Activated CD4-positive, alpha-beta T cell treated with anti-CD3 and anti-CD28 coated beads, Interleukin-2, amount 10 ng/mL, durations not matched to agents 24 days and 14 days (primary cell): ENCODE data around the gene AIFM3. TPM values are rescaled to one million over a fixed set of nuclear protein-coding genes. Genes with fewer than 3 reads are reported as not detected.
"Not testable (repeated sequence)": the region's sequence is repeated elsewhere in the genome, so short reads cannot be mapped to it uniquely, and the experiment has no call there.

ENCODE experiments used
- DNase-seq: peaks from one replicate; pipeline ENCODE4 v3.0.0; 2022
- H3K27ac Mint-ChIP-seq: one replicate; pipeline ENCODE4 v1.8.0; 2022; ENCODE audit warnings: mild to moderate bottlenecking, mixed read lengths
- H3K27me3 Mint-ChIP-seq: one replicate; pipeline ENCODE4 v1.8.0; 2022; ENCODE audit warnings: mixed read lengths
- H3K36me3 Mint-ChIP-seq: one replicate; pipeline ENCODE4 v1.8.0; 2022; ENCODE audit warnings: low read depth, mild to moderate bottlenecking, mixed read lengths
- H3K4me1 Mint-ChIP-seq: one replicate; pipeline ENCODE4 v1.8.0; 2021; ENCODE audit warnings: mixed read lengths
- H3K4me3 Mint-ChIP-seq: one replicate; pipeline ENCODE4 v1.8.0; 2022; ENCODE audit warnings: mild to moderate bottlenecking, moderate library complexity, mixed read lengths
- H3K9me3 Mint-ChIP-seq: one replicate; pipeline ENCODE4 v1.8.0; 2021; ENCODE audit warnings: mixed read lengths
- intact Hi-C: fragments of 100-400 bp; cut with micrococcal nuclease; formaldehyde crosslinking; loops from one replicate; pipeline ENCODE4 v1.15.1; 2023
- total RNA-seq: library from RNA; stranded (reverse); gene quantifications from 2 replicates; pipeline ENCODE4 v1.2.3, GENCODE V29; 2022

AIFM3 gene, protein sequence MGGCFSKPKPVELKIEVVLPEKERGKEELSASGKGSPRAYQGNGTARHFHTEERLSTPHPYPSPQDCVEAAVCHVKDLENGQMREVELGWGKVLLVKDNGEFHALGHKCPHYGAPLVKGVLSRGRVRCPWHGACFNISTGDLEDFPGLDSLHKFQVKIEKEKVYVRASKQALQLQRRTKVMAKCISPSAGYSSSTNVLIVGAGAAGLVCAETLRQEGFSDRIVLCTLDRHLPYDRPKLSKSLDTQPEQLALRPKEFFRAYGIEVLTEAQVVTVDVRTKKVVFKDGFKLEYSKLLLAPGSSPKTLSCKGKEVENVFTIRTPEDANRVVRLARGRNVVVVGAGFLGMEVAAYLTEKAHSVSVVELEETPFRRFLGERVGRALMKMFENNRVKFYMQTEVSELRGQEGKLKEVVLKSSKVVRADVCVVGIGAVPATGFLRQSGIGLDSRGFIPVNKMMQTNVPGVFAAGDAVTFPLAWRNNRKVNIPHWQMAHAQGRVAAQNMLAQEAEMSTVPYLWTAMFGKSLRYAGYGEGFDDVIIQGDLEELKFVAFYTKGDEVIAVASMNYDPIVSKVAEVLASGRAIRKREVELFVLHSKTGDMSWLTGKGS
- total RNA-seq, result 0.37 TPM in 1 of 2 replicates, not detected in the other

GRCh38 chr22:20966883-20967696, at the start of gene AIFM3:
Gene AIFM3, plus strand, starts transcription at chr22:20967255. Its CDS starts 690 bp downstream, at chr22:20967945.
- no peaks in the 10 kb centered on the region for H3K36me3 Mint-ChIP-seq

DNA sequence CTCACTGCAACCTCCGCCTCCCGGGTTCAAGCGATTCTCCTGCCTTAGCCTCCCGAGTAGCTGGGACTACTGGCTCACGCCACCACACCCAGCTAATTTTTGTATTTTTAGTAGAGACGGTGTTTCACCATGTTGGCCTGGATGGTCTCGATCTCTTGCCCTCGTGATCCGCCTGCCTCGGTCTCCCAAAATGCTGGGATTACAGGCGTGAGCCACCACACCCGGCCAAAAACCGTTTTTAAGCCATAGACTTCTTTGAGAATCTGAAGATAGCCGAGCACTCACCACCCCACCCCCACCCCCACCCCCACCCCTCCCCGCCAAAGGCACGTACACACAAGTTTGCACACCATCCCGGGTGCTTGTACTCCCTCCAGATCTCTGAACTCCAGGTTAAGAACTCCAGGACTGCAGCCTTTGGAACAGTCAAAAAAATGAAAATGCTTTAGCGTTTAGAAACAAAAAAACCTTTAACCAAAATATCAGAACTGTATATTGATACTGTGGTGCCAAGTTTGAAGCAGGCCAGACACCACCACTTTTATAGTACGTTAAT, 48.3 kb upstream of the AIFM3 start:
- H3K4me1 Mint-ChIP-seq, result peaks cover 32% of the 10 kb centered on the region
- H3K36me3 Mint-ChIP-seq, result peaks cover 29% of the 10 kb centered on the region
- no peaks in the 10 kb centered on the region for H3K27me3 Mint-ChIP-seq
- intact Hi-C loops, result loop anchor here (5.0 kb wide), 1 partner anchor 1486 kb away; the partner anchor contains the start of genes HIRA and MRPL40
- DNase-seq, result peak; percentile 57
- peak overlapping the region; percentile 94 for H3K4me3 Mint-ChIP-seq
- peak overlapping the region; percentile 90 for H3K27ac Mint-ChIP-seq
- H3K9me3 Mint-ChIP-seq, result no peaks in the 10 kb centered on the region

More at GRCh38 chr22:20966883-20967696, at the start of gene AIFM3:
- Mint-ChIP-seq H3K27me3 (peaks cover 21% of the 10 kb centered on the region), H3K9me3 (no peaks in the 10 kb centered on the region), H3K4me3 (no peak within 1 kb of the TSS), H3K4me1 (peaks cover 4% of the 10 kb centered on the region), H3K27ac (no peak within 1 kb of the TSS)
- no peak for DNase-seq
- intact Hi-C loops, result no loop called here

DNA sequence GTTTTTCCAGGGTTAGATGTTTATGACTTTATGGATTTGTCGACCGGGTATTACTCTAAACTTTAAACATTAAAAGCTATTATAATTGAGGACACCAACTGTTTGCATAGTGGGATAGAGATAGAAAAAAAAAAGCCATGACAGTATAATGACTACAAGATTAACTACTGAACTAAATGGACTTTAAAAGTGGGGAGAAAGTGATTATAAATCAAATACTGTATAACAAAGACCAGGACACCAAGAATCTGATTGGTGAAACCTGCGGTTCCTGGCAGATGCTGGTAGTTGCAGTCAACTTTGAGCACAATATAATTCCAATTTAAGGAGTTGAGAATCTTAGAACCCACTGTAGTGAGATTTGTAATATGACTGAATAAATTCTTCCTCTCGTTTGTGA, 47.3 kb upstream of the AIFM3 start:
- intact Hi-C loops, result loop anchor here (5.0 kb wide), 1 partner anchor 1487 kb away; the partner anchor contains the start of genes HIRA and MRPL40
- H3K4me3 Mint-ChIP-seq, result peak overlapping the region; percentile 94
- H3K9me3 Mint-ChIP-seq, result no peaks in the 10 kb centered on the region
- H3K27me3 Mint-ChIP-seq, result no peaks in the 10 kb centered on the region
- H3K4me1 Mint-ChIP-seq, result peaks cover 35% of the 10 kb centered on the region
- H3K36me3 Mint-ChIP-seq, result peaks cover 31% of the 10 kb centered on the region
- DNase-seq, result no peak
- peak overlapping the region; percentile 63 for H3K27ac Mint-ChIP-seq

DNA sequence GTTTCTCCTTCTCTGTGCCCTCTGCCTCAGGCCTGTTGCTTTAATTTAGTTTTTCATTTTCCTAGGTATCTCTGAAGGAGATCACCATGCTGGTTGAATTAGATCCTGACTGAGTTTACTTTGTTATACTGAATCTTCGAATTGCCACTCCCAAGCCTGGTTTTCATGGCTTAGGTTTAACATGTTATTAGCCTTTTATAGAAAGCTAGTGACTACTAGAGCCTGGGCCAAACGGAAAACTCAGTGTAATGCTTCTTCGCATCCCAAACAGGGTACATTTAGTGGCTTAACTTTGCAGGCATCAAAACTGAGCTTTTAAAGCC, 46.2 kb upstream of the AIFM3 start:
- Mint-ChIP-seq H3K27me3 (no peaks in the 10 kb centered on the region), H3K9me3 (no peaks in the 10 kb centered on the region), H3K36me3 (peaks cover 36% of the 10 kb centered on the region), H3K4me1 (peaks cover 40% of the 10 kb centered on the region), H3K27ac (peak overlapping the region; percentile 4), H3K4me3 (peak overlapping the region; percentile 94)
- intact Hi-C loops, result no loop called here
- DNase-seq, result no peak

DNA sequence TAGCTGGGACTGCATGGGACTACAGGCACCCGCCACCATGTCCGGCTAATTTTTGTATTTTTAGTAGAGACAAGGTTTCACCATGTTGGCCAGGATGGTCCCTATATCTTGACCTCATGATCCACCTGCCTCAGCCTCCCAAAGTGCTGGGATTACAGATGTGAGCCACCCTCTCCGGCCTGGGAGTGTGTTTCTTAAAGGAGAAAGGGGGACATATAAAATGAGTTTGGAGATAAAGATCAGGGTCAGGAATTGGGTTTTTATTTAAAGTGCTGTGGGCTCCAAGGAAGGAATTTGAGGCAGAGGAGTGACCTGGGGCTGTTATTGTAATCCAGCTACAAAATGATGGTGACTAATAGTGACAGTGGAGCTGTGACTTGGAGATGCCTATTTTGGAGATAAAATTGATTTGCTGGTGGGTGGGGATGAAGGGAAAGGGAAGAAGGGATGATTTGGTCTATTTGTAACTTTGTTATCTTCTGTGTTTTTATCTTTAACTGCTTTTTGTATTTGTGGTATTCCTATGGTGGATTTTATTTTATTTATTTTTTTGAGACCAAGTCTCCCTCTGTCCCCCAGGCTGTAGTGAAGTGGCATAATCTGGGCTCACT, 44.8 kb upstream of the AIFM3 start:
- Mint-ChIP-seq H3K9me3 (no peaks in the 10 kb centered on the region), H3K27me3 (no peaks in the 10 kb centered on the region), H3K4me1 (peaks cover 40% of the 10 kb centered on the region), H3K4me3 (peak overlapping the region; percentile 46), H3K36me3 (peaks cover 44% of the 10 kb centered on the region), H3K27ac (peak overlapping the region; percentile 66)
- intact Hi-C loops, result no loop called here
- no peak for DNase-seq

DNA sequence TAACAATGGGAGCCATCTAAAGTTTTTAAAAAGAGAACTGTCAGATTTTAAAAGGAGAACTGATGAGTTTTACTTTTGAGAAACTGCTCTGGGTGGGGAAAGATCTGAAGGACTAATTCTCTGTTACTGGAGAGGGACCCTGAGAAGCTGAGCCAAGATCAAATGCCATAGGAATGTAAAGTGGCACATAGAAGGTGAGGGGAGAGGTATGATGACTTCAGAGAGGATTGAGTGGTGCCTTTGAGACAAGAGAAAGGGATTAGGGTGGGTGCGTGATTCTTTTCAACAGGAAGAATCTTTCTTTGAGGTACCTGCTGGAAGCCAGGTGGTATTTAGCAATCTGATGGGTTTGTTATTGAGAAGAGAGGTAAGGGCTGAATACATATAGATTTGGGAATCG, 40.8 kb upstream of the AIFM3 start:
- Mint-ChIP-seq H3K36me3 (peaks cover 37% of the 10 kb centered on the region), H3K9me3 (no peaks in the 10 kb centered on the region), H3K27me3 (no peaks in the 10 kb centered on the region), H3K27ac (peak overlapping the region; percentile 59), H3K4me1 (peaks cover 30% of the 10 kb centered on the region), H3K4me3 (no peak overlapping the region)
- no peak for DNase-seq
- intact Hi-C loops, result no loop called here

DNA sequence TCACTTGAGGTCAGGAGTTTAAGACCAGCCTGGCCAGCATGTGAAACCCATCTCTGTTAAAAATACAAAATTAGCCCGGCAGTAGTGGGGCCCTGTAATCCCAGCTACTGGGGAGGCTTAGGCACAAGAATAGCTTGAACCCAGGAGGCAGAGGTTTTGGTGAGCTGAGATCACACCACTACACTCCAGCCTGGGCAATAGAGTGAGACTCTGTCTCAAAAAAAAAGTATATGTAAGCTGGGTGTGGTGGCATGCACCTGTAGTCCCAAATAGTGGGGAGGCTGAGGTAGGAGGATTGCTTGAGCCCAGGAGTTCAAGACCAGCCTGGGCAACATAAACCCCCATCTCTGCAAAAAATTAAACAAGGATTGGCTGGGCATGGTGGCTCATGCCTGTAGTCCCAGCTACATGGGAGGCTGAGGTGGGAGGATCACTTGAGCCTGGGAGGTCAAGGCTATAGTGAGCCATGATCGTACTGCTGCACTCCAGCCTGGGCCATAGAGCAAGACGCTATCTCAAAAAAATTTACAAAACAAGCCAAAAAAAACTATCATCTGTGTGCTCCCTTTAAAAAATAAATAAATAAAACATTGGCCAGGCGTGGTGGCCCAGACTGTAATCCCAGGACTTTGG, 39.0 kb upstream of the AIFM3 start:
- no peak overlapping the region for H3K4me3 Mint-ChIP-seq
- peaks cover 24% of the 10 kb centered on the region for H3K4me1 Mint-ChIP-seq
- no peaks in the 10 kb centered on the region for H3K27me3 Mint-ChIP-seq
- H3K9me3 Mint-ChIP-seq, result no peaks in the 10 kb centered on the region
- intact Hi-C loops, result no loop called here
- H3K36me3 Mint-ChIP-seq, result peaks cover 33% of the 10 kb centered on the region
- H3K27ac Mint-ChIP-seq, result no peak overlapping the region
- no peak for DNase-seq

- intact Hi-C loops, result no loop called here
- Mint-ChIP-seq H3K27ac (no peak overlapping the region), H3K9me3 (no peaks in the 10 kb centered on the region), H3K36me3 (peaks cover 33% of the 10 kb centered on the region), H3K27me3 (no peaks in the 10 kb centered on the region), H3K4me1 (peaks cover 24% of the 10 kb centered on the region), H3K4me3 (no peak overlapping the region)
- no peak for DNase-seq
Measured at GRCh38 chr22:20928573-20928967, 38.5 kb upstream of the AIFM3 start.

DNA sequence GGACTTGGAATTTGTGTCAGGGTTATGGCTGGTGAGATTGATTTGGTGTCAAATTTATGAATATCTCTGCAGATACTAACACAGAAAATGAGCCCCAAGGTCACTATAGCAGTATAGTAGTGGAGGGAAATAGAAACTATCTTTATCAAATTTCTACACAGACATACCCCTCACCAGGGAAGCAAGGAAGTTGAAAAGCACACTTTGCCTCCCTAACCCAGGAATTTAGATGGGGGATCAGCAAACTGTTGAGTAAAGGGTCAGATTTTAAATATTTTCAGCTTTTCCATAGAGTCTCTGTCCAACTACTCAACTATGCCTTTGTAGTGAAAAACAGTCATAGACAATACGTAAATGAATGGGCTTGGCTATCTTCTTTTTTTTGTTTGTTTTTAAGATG, 37.1 kb upstream of the AIFM3 start:
- intact Hi-C loops, result no loop called here

GRCh38 chr22:20930435-20930834, 36.6 kb upstream of the AIFM3 start:
- H3K9me3 Mint-ChIP-seq, DNase-seq, intact Hi-C loops, H3K27me3 Mint-ChIP-seq, H3K27ac Mint-ChIP-seq, H3K4me3 Mint-ChIP-seq: not testable (repeated sequence)
- Mint-ChIP-seq H3K4me1 (peaks cover 22% of the 10 kb centered on the region), H3K36me3 (peaks cover 45% of the 10 kb centered on the region)

More for the DNA sequence above, 37.1 kb upstream of the AIFM3 start:
- H3K9me3 Mint-ChIP-seq, result no peaks in the 10 kb centered on the region
- peaks cover 22% of the 10 kb centered on the region for H3K4me1 Mint-ChIP-seq
- no peak overlapping the region for H3K27ac Mint-ChIP-seq
- H3K36me3 Mint-ChIP-seq, result peaks cover 41% of the 10 kb centered on the region
- no peak for DNase-seq
- no peaks in the 10 kb centered on the region for H3K27me3 Mint-ChIP-seq
- H3K4me3 Mint-ChIP-seq, result no peak overlapping the region

DNA sequence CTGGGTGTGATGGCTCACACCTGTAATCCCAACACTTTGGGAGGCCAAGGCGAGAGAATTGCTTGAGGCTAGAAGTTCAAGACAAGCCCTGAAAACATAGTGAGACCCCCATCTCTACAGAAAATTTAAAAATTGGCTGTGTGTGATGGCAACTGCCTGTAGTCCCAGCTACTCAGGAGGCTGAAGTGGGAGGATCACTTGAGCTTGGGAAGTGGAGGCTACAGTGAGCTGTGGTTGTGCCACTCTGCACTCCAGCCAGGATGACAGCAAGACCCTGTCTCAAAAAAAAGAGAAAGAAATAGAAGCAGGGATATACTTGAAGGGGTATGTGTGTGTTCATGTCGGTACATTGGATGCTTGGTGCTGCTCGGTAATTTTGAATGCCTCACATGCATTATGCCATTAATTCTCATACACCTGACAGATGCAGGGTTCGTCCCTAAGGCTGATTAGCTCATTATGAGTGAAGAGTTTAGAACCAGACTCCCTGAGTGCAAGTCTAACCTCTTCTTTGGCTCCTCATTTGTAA, 35.9 kb upstream of the AIFM3 start:
- Mint-ChIP-seq H3K4me1 (peaks cover 20% of the 10 kb centered on the region), H3K4me3 (no peak overlapping the region), H3K27me3 (no peaks in the 10 kb centered on the region), H3K36me3 (peaks cover 42% of the 10 kb centered on the region), H3K27ac (no peak overlapping the region), H3K9me3 (no peaks in the 10 kb centered on the region)
- no peak for DNase-seq
- intact Hi-C loops, result no loop called here

- Mint-ChIP-seq H3K4me3 (no peak overlapping the region), H3K27ac (no peak overlapping the region), H3K27me3 (no peaks in the 10 kb centered on the region), H3K9me3 (no peaks in the 10 kb centered on the region), H3K36me3 (peaks cover 47% of the 10 kb centered on the region), H3K4me1 (peaks cover 29% of the 10 kb centered on the region)
- intact Hi-C loops, result no loop called here
- DNase-seq, result no peak
Measured at GRCh38 chr22:20933910-20934309, 33.1 kb upstream of the AIFM3 start.

- peaks cover 46% of the 10 kb centered on the region for H3K36me3 Mint-ChIP-seq
- H3K4me1 Mint-ChIP-seq, result peaks cover 28% of the 10 kb centered on the region
- H3K9me3 Mint-ChIP-seq, DNase-seq, intact Hi-C loops, H3K4me3 Mint-ChIP-seq, H3K27me3 Mint-ChIP-seq, H3K27ac Mint-ChIP-seq: not testable (repeated sequence)
Measured at GRCh38 chr22:20935049-20935448, 32.0 kb upstream of the AIFM3 start.
